NCI-H2227 treated with DMSO at 0.1 percent for 48 hours (cell line): ENCODE results near the gene NUDT5.
"Not testable (repeated sequence)": the region's sequence is repeated elsewhere in the genome, so short reads cannot be mapped to it uniquely, and the experiment has no call there.

Experiments used
- DNase-seq: peaks from one replicate; lab custom pipeline; 2025; lab: John Stamatoyannopoulos, UW

NUDT5 gene

GRCh38 chr10:12195603-12196506, at the start of gene NUDT5, which contains the start of gene CDC123:
TSS of gene NUDT5 (minus strand) at chr10:12195891. CDS start at chr10:12186291, 9,600 bp downstream.
TSS of gene CDC123 (plus strand) at chr10:12196188. CDS start at chr10:12196246, 58 bp downstream.
- DNase-seq: peak; percentile 87

GRCh38 chr10:12243864-12244620, 48.4 kb upstream of the NUDT5 start:
- no peak for DNase-seq

GRCh38 chr10:12241810-12242529, 46.3 kb upstream of the NUDT5 start:
- DNase-seq: no peak

DNA sequence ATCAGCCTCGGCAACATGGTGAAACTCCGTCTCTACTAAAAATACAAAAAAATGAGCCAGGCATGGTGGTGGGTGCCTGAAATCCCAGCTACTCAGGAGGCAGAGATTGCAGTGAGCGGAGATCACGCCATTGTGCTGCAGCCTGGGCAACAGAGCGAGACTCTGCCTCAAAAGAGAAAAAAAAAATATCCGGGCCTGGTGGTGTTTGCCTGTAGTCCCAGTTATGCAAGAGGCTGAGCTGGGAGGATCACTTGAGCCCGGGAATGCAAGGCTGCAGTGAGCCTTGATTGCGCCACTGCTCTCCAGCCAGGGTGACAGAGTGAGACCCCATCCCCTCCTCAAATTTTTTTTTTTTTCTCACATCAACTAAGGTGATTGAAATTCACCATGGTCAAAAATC, 43.1 kb upstream of the NUDT5 start:
- no peak for DNase-seq

DNA sequence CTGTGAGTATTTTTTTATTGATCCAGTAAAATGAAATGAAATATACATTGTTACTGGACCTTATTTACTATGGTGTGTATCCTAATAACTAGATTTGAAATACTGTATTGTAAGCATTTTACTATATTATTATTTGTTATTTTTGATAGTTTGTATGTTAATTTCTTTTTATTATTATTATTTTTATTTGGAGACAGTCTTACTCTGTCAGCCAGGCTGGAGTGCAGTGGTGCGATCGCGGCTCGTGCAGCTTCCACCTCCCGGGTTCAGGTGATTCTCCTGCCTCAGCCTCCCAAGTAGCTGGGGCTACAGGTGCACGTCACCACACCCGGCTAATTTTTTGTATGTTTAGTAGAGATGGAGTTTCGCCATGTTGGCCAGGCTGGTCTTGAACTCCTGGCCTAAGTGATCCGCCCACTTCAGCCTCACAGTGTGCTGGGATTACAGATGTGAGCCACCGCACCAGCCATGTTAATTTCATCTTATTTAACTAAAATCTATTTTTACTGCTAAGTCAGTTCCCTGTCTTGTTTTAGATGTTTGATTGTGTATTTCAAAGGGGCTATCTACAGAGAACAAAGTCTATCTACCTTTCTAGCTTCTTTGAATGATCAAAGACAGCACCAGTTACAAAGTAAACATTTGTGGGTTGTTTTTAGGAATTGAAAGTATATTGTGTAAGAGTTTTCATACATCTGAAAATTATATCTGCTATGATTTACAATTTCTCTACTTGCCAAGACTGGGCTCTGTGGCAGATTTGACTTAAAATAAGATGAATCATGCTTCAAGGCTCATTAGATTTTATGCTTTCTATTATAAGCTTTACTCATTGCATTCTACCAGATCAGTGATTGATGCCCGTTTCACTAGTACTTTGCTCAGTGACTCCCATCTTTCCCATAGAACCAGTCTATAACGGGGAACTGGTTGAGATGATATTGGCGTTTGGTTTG, 41.9 kb upstream of the NUDT5 start:
- no peak for DNase-seq

DNA sequence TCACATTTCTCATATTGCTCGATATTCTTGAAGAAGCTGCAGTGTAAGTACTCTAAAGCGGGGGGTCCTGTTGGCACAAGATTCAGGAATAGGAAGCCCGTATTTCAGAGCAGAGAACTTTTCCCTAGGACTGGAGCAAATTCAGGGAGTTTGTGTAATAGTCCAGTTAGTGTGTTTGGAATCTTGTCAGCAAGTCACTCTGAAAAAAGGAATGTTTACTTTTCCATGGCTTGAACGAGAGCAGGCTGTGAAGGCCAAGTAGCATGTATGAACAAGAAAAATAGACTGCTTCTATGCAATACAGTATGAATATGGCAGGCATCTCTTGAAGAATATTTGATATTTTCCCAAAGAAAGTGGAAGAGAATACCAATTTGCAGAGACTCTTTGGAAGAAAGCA, 40.1 kb upstream of the NUDT5 start:
- no peak for DNase-seq

DNA sequence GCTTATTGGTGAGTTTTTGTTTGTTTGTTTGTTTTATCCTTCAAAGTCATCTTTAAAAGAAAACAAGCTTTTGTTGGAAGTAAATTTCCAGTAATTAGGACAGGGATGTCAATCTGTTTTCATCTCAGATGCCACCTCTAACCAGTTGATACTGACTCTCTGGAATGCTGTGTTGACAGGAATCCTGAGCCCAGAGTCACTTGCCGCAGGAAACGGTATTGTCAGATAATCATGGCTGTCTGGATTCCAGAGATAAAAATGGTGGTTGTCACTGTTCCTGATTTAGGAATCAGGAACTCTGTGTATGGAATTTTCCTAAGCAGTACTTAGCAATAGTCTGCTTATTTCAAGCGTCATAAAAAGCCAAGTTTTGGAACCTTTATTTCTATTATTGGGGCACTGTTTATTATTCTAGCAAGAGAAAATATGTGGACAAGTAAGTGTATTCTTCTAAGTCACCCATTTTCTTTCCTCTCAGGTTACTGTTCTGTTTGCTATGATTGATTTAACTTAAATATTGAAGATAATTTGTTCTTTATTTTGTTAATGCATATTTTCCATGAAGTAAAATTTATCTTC, 39.5 kb upstream of the NUDT5 start:
- DNase-seq: no peak

DNA sequence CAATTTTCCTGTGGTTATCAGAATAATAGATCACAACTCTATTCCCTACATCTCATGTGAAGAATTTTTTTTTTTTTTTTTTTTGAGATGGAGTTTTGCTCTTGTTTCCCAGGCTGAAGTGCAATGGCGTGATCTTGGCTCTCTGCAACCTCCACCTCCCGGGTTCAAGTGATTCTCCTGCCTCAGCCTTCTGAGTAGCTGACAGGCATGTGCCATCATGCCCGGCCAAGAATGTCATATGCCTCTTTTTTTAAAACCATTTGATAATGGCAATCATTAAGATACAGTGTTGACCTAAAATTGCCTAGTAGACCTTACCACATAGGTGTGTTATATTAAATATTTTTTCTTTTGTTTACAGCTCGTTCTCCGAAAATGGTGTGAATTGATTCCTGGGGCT, 39.0 kb upstream of the NUDT5 start:
- not testable (repeated sequence) for DNase-seq

- DNase-seq: no peak
These were observed 33.2 kb upstream of the NUDT5 start for GRCh38 chr10:12228851-12229250.

DNA sequence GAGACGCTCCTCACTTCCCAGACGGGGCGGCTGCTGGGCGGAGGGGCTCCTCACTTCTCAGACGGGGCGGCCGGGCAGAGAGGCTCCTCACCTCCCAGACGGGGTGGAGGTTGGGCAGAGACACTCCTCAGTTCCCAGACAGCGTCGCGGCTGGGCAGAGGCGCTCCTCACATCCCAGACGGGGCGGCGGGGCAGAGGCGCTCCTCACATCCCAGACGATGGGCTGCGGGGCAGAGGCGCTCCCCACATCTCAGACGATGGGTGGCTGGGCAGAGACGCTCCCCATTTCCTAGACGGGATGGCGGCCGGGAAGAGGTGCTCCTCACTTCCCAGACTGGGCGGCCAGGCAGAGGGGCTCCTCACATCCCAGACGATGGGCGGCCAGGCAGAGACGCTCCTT, 30.7 kb upstream of the NUDT5 start:
- not testable (repeated sequence) for DNase-seq

- DNase-seq: no peak
These were observed 29.8 kb upstream of the NUDT5 start for GRCh38 chr10:12225444-12225843.

- DNase-seq: no peak
These were observed 25.9 kb upstream of the NUDT5 start for GRCh38 chr10:12221323-12222298.

DNA sequence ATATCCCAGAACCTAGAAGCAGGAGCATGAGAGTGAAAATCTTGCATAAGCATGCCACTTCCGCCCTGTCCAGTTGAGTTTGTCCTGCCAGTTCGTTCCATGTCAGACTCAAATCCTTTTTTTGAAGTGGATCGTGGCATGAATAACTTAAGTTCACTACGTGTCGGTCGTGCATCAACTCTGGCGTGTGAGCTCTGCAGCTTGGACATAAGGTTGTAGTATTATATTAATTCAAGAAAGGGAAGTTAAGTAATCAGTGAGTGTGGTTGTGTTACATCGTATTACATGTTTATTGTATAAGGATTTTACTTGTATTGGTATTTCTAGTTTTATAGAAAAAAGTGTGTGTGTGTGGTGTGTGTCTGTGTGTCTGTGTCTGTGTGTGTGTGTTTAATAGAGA, 23.3 kb upstream of the NUDT5 start:
- no peak for DNase-seq

GRCh38 chr10:12214763-12215218, 19.1 kb upstream of the NUDT5 start:
- DNase-seq: peak; percentile 30

GRCh38 chr10:12214093-12214492, 18.4 kb upstream of the NUDT5 start:
- peak; percentile 45 for DNase-seq

GRCh38 chr10:12213621-12214020, 17.9 kb upstream of the NUDT5 start:
- DNase-seq: no peak

DNA sequence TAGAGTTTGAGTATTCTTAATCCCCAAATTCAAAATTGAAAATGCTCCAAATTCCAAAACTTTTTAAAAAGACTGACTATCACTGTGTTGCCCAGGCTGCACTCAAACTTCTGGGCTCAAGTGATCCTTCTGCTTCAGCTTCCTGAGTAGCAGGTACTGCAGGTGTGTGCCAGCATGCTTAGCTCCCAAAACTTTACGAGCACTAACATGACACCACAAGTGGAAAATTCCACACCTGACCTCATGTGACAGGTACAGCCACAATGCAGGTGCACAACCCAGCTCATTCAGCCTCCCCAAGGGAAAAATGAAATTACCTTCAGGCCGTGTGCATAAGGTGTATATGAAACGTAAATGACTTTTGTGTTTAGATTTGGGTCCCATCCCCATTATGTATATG, 16.8 kb upstream of the NUDT5 start:
- DNase-seq: no peak

DNA sequence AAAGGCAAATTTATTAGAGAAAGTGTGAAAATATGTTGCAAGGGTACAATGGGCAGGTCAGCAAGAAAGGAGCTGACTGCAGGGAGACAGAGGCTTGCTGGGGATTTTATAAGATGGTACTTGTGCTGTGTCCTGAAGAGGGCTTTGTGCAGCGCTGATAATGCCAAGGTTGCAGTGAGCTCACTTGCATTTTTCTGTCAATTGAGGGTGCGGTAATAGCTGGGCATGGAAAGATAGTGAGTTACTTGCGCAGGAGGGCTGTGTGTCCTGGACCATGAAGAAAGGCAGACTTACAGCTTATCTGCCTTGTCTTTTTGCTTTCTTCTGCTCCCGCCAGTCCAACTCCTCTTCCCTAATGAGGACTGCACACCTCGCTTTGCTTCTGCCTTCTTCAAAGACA, 12.8 kb upstream of the NUDT5 start:
- DNase-seq: no peak

DNA sequence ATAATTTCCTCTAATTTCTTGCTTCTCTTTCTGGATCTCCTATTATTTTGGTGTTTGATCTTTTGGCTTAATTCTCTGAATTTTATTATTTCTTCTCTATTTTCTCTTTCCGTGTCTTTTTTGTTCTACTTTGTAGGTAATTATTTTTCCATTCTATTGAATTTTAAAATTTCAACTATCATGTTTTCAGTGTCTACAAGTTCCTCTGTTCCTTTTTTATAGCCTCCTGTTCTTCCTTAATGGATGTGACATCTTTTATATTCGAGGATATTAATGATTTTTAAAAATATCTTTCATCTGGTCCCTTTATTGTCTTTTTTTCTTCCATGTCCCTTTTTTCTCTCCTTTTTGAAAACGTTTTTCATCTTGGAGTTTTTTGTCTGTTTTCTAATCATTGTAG, 11.4 kb upstream of the NUDT5 start:
- no peak for DNase-seq

DNA sequence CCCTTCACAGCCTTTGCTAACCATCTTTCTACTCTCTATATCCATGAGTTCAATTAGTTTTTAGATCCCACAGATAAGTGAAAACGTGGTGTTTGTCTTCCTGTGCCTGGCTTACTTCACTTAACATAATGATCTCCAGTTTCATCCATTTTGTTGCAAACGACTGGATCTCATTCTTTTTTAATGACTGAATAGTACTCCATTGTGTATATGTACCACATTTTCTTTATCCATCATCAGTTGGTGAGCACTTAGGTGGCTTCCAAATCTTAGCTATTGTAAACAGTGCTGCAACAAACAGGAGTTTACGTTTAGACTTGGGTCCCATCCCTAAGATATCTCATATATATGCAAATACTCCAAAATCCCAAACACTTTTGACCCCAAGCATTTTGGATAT, 9.4 kb upstream of the NUDT5 start:
- DNase-seq: no peak
